WI38 (cell line): ENCODE measurements around the gene TPRG1L.

Experiments
- H3K4me3 ChIP-seq: 2 replicates; pipeline ENCODE4 v1.5.1; 2011; ENCODE audit warnings: low read depth, mild to moderate bottlenecking, control low read depth, low read length
- TF ChIP-seq, protein P1 (sequence below): IDR thresholded peaks from 2 replicates; pipeline ENCODE4 v1.5.1; 2012; ENCODE audit warnings: low read depth, mild to moderate bottlenecking, control low read depth, low read length

TPRG1L gene

DNA sequence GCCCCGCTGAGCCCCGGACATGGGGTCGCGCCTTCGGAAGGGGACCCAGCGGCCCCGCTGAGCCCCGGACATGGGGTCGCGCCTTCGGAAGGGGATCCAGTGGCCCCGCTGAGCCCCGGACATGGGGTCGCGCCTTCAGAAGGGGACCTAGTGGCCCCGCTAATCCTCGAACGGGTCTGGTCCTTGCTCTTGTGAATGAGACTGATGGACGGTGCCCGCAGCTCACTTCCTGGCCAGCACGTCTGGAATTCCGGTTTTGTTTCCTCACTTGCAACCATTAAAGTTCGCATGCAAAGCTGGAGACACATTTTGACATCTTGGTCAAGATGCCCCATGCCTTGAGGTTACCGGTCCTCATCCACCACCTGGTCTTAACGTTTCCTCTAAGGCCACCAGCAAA is 19.5 kb downstream of the TPRG1L start:
- TF ChIP-seq, protein P1, sequence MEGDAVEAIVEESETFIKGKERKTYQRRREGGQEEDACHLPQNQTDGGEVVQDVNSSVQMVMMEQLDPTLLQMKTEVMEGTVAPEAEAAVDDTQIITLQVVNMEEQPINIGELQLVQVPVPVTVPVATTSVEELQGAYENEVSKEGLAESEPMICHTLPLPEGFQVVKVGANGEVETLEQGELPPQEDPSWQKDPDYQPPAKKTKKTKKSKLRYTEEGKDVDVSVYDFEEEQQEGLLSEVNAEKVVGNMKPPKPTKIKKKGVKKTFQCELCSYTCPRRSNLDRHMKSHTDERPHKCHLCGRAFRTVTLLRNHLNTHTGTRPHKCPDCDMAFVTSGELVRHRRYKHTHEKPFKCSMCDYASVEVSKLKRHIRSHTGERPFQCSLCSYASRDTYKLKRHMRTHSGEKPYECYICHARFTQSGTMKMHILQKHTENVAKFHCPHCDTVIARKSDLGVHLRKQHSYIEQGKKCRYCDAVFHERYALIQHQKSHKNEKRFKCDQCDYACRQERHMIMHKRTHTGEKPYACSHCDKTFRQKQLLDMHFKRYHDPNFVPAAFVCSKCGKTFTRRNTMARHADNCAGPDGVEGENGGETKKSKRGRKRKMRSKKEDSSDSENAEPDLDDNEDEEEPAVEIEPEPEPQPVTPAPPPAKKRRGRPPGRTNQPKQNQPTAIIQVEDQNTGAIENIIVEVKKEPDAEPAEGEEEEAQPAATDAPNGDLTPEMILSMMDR, result no peak
- no peak overlapping the region for H3K4me3 ChIP-seq

DNA sequence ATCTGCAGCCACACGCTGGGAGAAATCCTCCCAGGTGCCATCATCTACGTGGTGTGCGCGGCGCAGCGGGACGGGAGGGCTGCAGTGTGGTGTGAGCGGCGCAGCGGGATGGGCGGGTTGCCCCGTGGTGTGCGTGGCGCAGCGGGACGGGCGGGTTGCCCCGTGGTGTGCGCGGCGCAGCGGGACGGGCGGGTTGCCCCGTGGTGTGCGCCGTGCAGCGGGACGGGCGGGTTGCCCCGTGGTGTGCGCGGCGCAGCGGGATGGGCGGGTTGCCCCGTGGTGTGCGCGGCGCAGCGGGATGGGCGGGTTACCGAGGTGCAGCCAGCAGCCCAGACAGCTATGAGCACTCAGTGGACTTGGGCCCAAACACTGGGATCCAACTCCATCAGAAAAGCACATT is 20.4 kb downstream of the TPRG1L start:
- TF ChIP-seq, protein P1, result no peak
- H3K4me3 ChIP-seq, result no peak overlapping the region

DNA sequence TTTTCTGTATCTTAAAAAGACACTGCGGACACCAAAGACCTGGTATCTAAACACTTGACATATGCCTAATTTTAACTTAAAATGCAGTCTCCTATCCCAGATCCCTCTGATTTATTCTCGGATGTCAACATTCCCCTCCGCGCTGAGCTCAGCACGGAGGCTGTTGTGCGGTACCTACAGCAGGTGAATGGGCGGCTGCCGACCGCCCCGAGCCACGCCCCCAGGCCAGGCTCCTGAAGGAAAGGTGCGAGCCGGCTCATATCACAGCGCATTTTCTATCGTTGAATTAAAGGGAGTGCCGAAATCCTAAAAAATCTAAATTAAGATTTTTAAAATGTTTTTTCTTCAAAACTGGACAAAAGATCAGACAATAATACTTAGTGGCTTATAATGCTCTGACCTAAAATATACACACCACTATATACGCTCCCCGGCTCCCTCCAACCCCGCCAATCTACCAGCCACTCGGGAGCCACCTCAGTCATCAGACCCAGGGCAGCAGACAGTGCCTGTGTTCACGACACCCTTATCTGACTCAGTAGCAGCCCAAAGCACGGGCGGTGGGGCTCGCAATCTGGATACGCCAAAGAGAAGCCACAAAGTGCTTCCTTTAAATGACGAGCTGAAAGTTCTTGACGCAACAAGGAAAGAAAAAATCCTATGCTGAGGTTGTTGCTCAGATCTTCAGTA is 21.0 kb downstream of the TPRG1L start:
- H3K4me3 ChIP-seq, result no peak overlapping the region
- TF ChIP-seq, protein P1, result no peak

DNA sequence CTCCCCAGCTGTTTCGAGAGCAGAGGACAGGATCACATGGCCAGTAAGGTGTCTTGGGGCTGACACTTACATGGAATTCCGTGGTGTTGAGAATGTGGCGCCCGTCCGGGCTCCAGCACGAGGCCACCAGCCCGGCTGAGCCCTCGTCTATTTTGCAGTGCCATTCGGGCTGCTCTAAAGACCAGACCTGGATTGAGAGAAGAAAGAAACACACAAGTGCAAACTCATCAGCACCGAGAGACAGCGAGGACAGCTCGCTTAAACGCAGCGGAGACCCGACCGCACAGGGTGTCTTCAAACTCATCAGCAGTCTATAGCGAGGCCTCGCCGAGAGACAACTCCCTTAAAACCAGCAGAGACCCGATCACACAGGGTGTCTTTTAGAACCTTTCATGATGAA is 21.8 kb downstream of the TPRG1L start:
- H3K4me3 ChIP-seq, result no peak overlapping the region
- TF ChIP-seq, protein P1, result no peak

DNA sequence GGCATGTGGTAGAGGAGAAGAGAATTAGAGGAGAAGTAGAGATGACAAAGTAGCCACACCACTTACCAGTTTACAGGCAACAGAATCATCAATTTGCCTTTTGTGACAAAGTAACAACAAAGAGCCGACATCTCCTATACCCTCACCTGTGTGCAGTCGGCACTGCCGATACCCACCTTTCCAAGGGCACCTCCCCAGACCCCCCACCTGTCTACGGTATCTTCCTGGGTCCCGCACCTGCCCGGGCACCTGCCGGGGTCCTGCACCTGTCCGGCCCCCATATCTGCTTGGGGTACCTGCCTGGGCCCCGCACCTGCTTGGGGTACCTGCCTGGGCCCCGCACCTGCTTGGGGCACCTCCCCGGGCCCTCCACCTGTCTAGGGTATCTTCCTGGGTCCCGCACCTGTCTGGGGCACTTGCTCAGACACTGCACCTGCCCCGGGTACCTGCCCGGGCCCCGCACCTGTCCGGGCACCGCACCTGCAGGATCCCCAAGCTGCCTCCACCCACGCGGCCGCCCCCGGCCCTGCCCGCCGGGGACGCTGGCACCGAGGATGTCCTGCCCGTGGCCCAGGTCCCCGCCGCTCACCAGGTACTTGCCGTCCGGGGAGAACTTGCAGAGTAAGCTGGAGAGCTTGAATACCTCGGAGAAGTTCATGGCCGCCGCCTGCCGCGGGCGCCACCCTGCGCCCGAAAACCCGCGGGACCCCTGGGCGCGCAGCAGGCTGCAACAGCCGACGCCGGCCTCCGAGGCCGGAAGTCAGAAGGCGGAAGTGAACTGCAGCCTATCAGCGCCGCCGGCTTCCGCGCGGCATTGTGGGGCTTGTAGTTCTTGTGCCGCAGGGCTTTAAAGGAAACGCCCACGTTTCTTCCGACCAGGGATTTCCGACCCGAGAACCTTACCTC is 24.8 kb downstream of the TPRG1L start, which contains the start of gene WRAP73:
TSS of gene WRAP73 (minus strand) at position 762 of the 906 bp plus-strand sequence. CDS start at position 658, 104 bp downstream.
- H3K4me3 ChIP-seq, result peak within 1 kb of the TSS; percentile 93
- TF ChIP-seq, protein P1, result no peak

DNA sequence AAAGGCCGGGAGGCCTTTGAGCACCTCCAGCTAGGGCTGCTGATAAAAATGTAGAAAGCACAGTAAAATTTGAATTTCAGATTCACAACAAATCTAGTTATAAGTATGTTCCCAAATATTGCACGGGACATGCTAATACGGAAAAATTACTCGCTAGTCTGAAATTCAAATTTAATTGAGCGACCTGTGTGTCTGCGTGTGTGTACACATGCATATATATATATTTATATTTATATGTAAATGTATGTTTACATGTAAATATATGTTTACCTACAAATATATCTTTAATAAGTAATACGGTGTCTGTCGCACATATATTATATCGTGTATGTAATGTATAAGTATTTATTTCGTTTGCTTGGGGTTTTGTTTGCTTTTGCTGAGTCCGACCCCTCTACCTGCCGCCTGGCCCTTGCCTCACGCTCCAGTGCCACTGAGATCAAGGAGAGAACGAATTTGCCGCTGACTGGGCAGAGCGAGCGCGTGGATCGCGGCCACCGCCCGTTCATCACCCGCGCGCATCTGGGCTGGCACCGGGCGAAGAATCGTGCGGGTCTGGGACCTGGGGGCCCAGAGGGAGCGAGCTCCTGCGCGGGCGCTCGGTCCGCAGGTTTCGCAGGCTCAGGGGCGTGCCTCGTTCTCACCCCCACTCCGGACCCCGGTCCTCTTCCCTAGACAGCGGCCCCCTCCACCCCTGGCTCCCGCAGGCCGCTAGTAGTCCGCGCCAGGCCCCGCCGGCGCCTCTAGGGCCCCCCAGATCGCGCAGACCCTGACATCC is 25.6 kb downstream of the TPRG1L start:
- TF ChIP-seq, protein P1, result no peak
- peak overlapping the region; percentile 93 for H3K4me3 ChIP-seq
